Activated CD8-positive, alpha-beta memory T cell treated with anti-CD3 and anti-CD28 coated beads, Interleukin-2, amount 10 ng/mL, durations not matched to agents 7 days and 5 days (primary cell): Measurements from ENCODE around the gene PRSS8. TPM values are rescaled to one million over a fixed set of nuclear protein-coding genes. Genes with fewer than 3 reads are reported as not detected.
"Not testable (repeated sequence)": the region's sequence is repeated elsewhere in the genome, so short reads cannot be mapped to it uniquely, and the experiment has no call there.

Experiments used
- ATAC-seq: fragments of 150-1000 bp; cut with Tn5 transposase; one replicate; pipeline ENCODE4 v1.10.0; 2021; ENCODE audit warnings: moderate library complexity
- CTCF ChIA-PET: fragments of 350-600 bp; sonication (Branson Sonifier 250); formaldehyde crosslinking; loops from one replicate; lab custom pipeline; 2021; ENCODE audit warnings: antibody characterized with exemption; lab: Charles Lee
- DNase-seq: peaks from one replicate; pipeline ENCODE4 v3.0.0-alpha.2; 2020
- H3K27ac Mint-ChIP-seq: one replicate; pipeline ENCODE4 v1.8.0; 2021; ENCODE audit warnings: mild to moderate bottlenecking, mixed read lengths
- H3K27me3 Mint-ChIP-seq: one replicate; pipeline ENCODE4 v1.8.0; 2021; ENCODE audit warnings: mixed read lengths
- H3K36me3 Mint-ChIP-seq: one replicate; pipeline ENCODE4 v1.8.0; 2021; ENCODE audit warnings: mild to moderate bottlenecking, mixed read lengths
- H3K4me1 Mint-ChIP-seq: one replicate; pipeline ENCODE4 v1.8.0; 2021; ENCODE audit warnings: mixed read lengths
- H3K4me3 Mint-ChIP-seq: one replicate; pipeline ENCODE4 v1.8.0; 2021; ENCODE audit warnings: mild to moderate bottlenecking, moderate library complexity, mixed read lengths
- H3K9me3 Mint-ChIP-seq: one replicate; pipeline ENCODE4 v1.8.0; 2022; ENCODE audit warnings: low read depth, mixed read lengths
- total RNA-seq, 2 experiments: library from RNA; stranded (reverse); gene quantifications; one replicate each; pipeline ENCODE4 v1.2.3, GENCODE V29; 2021

PRSS8 gene
- total RNA-seq, 2 experiments from 2014 or later = not detected

GRCh38 chr16:31141489-31142108, 6.1 kb upstream of the PRSS8 start:
- Mint-ChIP-seq H3K9me3 (no peaks in the 10 kb centered on the region), H3K27ac (peak overlapping the region; percentile 85), H3K4me1 (peaks cover 10% of the 10 kb centered on the region), H3K4me3 (peak overlapping the region; percentile 63), H3K27me3 (peaks cover 3% of the 10 kb centered on the region), H3K36me3 (no peaks in the 10 kb centered on the region)
- ATAC-seq = no peak
- DNase-seq = no peak
- CTCF ChIA-PET = interaction anchor here (0.6 to 2.8 kb wide), 46 partner anchors 8 to 327 kb away, joined by 3 to 35 read pairs (median 5); partner anchors contain the start of genes ARMC5, BCKDK, FUS and HSD3B7

- not testable (repeated sequence) for H3K36me3 Mint-ChIP-seq, H3K27me3 Mint-ChIP-seq, H3K27ac Mint-ChIP-seq
Observed at GRCh38 chr16:31141071-31141469, 5.5 kb upstream of the PRSS8 start.

GRCh38 chr16:31138621-31139578, 3.4 kb upstream of the PRSS8 start:
- no peak for ATAC-seq
- no peak overlapping the region for H3K4me3 Mint-ChIP-seq

More at GRCh38 chr16:31141071-31141469, 5.5 kb upstream of the PRSS8 start:
- DNase-seq, H3K9me3 Mint-ChIP-seq, H3K4me3 Mint-ChIP-seq, ATAC-seq, H3K4me1 Mint-ChIP-seq: not testable (repeated sequence)
- CTCF ChIA-PET = interaction anchor here (1.0 to 2.1 kb wide), 2 partner anchors 47 to 142 kb away, joined by 4 to 10 read pairs; no protein-coding TSS in a partner anchor

GRCh38 chr16:31136822-31137499, 1.4 kb upstream of the PRSS8 start:
- not testable (repeated sequence) for H3K36me3 Mint-ChIP-seq, DNase-seq, H3K27me3 Mint-ChIP-seq, H3K27ac Mint-ChIP-seq, ATAC-seq, H3K9me3 Mint-ChIP-seq, H3K4me3 Mint-ChIP-seq, H3K4me1 Mint-ChIP-seq
- CTCF ChIA-PET = interaction anchor here (0.7 to 1.6 kb wide), 2 partner anchors 19 to 153 kb away, joined by 3 read pairs; partner anchors contain the start of gene KAT8

More at GRCh38 chr16:31138621-31139578, 3.4 kb upstream of the PRSS8 start:
- Mint-ChIP-seq H3K27me3 (no peaks in the 10 kb centered on the region), H3K9me3 (no peaks in the 10 kb centered on the region), H3K4me1 (peaks cover 10% of the 10 kb centered on the region), H3K27ac (no peak overlapping the region), H3K36me3 (no peaks in the 10 kb centered on the region)
- DNase-seq = no peak
- CTCF ChIA-PET = interaction anchor here (1.2 kb wide), 1 partner anchor 19 kb away, joined by 3 read pairs; no protein-coding TSS in a partner anchor

GRCh38 chr16:31136287-31136662, 748 bp upstream of the PRSS8 start:
- DNase-seq = no peak
- Mint-ChIP-seq H3K27me3 (no peaks in the 10 kb centered on the region), H3K36me3 (no peaks in the 10 kb centered on the region), H3K4me1 (peaks cover 2% of the 10 kb centered on the region), H3K4me3 (no peak overlapping the region), H3K9me3 (no peaks in the 10 kb centered on the region), H3K27ac (no peak overlapping the region)
- CTCF ChIA-PET = interaction anchor here (1.6 kb wide), 1 partner anchor 152 kb away, joined by 3 read pairs; no protein-coding TSS in a partner anchor
- ATAC-seq = no peak

GRCh38 chr16:31134625-31135534, 647 bp downstream of the PRSS8 start:
- Mint-ChIP-seq H3K9me3 (no peaks in the 10 kb centered on the region), H3K27me3 (no peaks in the 10 kb centered on the region), H3K36me3 (no peaks in the 10 kb centered on the region), H3K4me1 (no peaks in the 10 kb centered on the region), H3K27ac (no peak overlapping the region), H3K4me3 (no peak overlapping the region)
- ATAC-seq = no peak
- CTCF ChIA-PET = no interaction called here
- DNase-seq = no peak

GRCh38 chr16:31134091-31134571, 1.4 kb downstream of the PRSS8 start:
- H3K27me3 Mint-ChIP-seq = no peaks in the 10 kb centered on the region
- no peak overlapping the region for H3K27ac Mint-ChIP-seq
- ATAC-seq (no peak), DNase-seq (no peak)
- H3K4me3 Mint-ChIP-seq = no peak overlapping the region
- no peaks in the 10 kb centered on the region for H3K4me1 Mint-ChIP-seq
- H3K9me3 Mint-ChIP-seq = no peaks in the 10 kb centered on the region
- CTCF ChIA-PET = interaction anchor here (1.2 kb wide), 1 partner anchor 8 kb away, joined by 4 read pairs; no protein-coding TSS in a partner anchor
- no peaks in the 10 kb centered on the region for H3K36me3 Mint-ChIP-seq

GRCh38 chr16:31133046-31133501, 2.5 kb downstream of the PRSS8 start:
- Mint-ChIP-seq H3K4me3 (no peak overlapping the region), H3K9me3 (no peaks in the 10 kb centered on the region), H3K4me1 (no peaks in the 10 kb centered on the region), H3K27me3 (no peaks in the 10 kb centered on the region), H3K36me3 (no peaks in the 10 kb centered on the region), H3K27ac (no peak overlapping the region)
- ATAC-seq (no peak), DNase-seq (no peak)
- CTCF ChIA-PET = interaction anchor here (1.2 kb wide), 1 partner anchor 9 kb away, joined by 4 read pairs; no protein-coding TSS in a partner anchor

GRCh38 chr16:31132303-31132979, 3.1 kb downstream of the PRSS8 start:
- DNase-seq (no peak), ATAC-seq (no peak)
- Mint-ChIP-seq H3K9me3 (no peaks in the 10 kb centered on the region), H3K27me3 (no peaks in the 10 kb centered on the region), H3K4me1 (no peaks in the 10 kb centered on the region), H3K27ac (no peak overlapping the region), H3K36me3 (peaks cover 4% of the 10 kb centered on the region), H3K4me3 (no peak overlapping the region)
- CTCF ChIA-PET = no interaction called here

GRCh38 chr16:31131841-31132271, 3.7 kb downstream of the PRSS8 start:
- no peak for DNase-seq
- no peak overlapping the region for H3K4me3 Mint-ChIP-seq
- CTCF ChIA-PET = no interaction called here
- no peaks in the 10 kb centered on the region for H3K27me3 Mint-ChIP-seq
- H3K4me1 Mint-ChIP-seq = no peaks in the 10 kb centered on the region
- H3K27ac Mint-ChIP-seq = no peak overlapping the region
- ATAC-seq = no peak
- peaks cover 5% of the 10 kb centered on the region for H3K36me3 Mint-ChIP-seq
- H3K9me3 Mint-ChIP-seq = no peaks in the 10 kb centered on the region

GRCh38 chr16:31131416-31131815, 4.1 kb downstream of the PRSS8 start:
- Mint-ChIP-seq H3K27ac (no peak overlapping the region), H3K9me3 (no peaks in the 10 kb centered on the region), H3K27me3 (no peaks in the 10 kb centered on the region), H3K4me3 (no peak overlapping the region), H3K4me1 (no peaks in the 10 kb centered on the region), H3K36me3 (peaks cover 5% of the 10 kb centered on the region)
- CTCF ChIA-PET = interaction anchor here (1.3 kb wide), 1 partner anchor 13 kb away, joined by 3 read pairs; no protein-coding TSS in a partner anchor
- ATAC-seq (no peak), DNase-seq (no peak)
